GM18517 (cell line): ENCODE results near the gene AGXT2.

Experiments
- ATAC-seq: cut with Tn5 transposase; IDR thresholded peaks from one replicate; pipeline ENCODE4 v1.9.1; 2021; ENCODE audit warnings: mild to moderate bottlenecking, moderate library complexity; ENCODE audit not compliant: unreplicated experiment

The AGXT2 gene

DNA sequence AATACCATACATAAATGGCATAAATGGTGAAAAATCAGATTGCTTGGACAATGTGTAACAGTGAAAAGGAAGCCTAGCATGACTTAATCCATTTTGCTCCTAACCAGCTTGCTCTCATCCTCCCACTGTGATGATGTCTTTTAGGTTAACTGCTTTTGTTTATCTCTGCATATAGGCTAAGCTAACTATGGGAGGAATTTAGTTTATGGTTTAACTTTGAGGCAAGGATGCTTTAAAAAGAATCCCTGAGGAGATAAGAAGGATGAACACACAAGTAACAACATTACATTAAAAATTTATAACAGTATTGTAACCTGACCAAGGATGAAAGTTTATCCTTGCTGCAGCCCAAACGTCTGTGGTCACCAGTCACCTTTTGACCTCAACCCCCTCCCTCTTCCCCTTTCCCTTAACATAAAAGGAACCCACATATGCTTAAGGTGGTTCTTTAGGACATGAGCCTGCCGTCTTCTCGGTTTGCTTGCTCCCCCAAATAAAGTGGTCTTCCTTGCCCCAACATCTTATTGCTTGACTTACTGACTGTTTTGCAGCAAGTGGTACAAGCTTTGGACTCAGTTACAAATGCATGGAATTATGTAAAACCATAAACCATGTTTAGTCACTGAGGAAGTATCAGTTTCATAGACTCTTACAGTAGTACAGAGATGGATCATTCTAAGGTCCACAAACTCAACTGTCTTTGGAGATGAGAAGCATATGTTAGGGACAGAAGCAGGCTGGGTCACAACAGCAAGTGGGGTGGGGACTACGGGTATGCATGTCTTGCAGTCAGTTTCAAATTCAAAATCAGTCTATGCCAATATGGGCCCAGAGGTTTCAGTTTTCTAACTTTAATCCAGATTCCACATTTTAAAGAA is 31.3 kb downstream of the AGXT2 start:
- peak; percentile 76 for ATAC-seq

DNA sequence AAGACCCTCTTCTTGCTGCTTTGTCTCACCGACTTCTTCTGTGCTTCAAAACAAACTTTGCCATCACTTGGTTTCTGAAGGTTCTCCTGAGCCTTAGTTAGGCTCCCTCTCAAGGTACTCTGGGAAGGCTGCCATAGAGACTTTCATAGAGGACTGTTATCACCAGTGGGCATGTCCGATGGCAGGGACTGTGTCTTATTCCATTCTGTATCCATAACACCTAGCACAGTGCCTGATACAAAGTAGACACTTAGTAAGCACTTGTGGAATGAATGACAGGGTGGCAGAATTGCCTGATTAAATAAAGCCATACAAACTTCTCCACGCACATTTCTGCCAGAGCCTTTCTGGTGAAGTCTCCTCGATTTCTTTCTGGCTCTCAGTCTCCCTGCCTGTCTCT is 32.7 kb downstream of the AGXT2 start:
- no peak for ATAC-seq

DNA sequence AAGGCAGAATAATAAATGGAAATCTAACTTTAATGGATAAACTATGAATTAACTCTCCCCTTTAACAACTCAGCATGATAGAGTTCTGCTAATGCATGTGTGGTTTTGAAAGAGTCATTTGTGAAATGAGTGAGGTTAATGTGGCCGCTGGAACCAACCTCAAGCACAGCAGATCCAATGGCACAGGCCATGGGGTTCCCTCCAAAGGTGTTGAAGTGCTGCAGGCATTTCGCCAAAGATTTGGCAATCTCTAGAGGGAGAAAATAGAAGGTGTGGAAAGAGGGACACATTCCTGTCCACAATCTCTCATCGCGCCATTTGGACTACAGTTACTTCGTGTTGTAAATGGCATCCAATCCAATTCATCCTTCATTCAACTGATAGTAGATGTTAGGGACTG is 35.0 kb downstream of the AGXT2 start:
- no peak for ATAC-seq

DNA sequence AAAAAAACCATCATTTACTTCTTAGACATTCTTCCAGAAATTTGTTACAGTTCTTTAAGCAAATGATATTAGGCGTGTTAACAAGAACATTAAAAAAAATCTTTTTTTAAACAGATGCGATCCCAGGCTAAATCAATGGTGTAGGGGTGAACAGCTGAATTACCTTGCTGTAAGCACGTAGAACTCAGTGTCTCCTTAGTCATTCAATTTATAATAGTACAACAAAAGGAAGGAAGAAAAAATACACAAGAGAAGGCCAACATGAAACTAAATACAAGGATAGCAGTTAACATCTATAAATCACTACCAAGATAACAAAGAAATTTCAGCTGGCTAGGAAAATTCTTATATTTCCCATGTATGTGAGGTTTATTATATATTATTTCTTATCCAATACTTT is 35.4 kb downstream of the AGXT2 start:
- ATAC-seq: no peak

DNA sequence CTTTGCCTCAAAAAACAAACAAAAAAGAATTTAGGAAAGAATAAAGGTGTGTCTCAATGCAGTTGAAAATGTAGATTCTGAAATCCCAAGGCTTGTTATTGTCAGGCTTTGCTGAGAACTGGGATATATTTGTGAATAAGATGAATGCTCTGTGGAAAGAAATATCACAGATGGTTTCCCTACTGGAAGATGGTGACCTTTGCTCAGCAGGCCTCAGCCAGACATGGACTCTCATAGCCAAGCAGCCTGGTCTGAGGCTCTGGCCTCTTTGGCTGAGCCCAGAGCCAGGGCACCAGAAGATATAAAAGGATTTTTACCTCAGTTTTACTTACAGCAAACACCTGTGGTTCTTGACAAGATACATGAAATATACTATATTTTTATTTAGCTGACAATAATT is 37.1 kb downstream of the AGXT2 start:
- ATAC-seq: no peak

DNA sequence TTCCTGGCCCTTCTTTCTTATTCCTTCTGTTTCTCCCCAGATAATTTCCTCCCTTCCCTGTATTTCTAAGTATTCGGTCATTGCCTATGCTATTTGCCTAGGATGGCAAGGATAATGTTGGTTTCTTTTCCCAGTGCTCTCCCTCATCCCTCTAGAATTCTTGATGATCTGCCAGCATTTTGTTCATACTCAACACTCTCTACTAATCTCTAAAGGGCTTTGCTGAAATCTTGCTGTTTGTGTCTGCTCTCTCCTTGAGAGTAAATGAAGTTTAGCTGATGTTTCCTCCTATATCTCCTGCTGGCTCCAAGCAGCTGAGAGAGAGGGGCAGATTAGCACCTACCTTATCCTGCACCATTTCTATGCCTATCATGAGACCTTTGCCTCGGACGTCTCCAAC is 38.1 kb downstream of the AGXT2 start:
- ATAC-seq: no peak

DNA sequence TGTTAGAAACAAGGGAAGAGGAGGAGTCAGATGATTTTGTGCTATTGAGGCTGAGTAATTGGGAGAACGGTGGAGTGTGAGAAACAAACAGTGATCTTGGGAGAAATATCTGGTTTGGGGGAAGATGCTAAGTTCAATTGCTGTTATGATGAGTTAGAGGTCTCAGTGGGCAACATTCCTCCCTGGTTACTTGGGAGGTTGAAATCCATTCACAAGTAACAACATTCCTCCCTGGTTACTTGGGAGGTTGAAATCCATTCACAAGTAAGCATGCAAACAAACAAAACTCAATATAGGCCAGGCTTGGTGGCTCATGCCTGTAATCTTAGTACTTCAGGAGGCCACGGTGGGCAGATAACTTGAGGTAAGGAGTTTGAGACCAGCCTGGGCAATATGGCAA is 38.7 kb downstream of the AGXT2 start:
- ATAC-seq: no peak

DNA sequence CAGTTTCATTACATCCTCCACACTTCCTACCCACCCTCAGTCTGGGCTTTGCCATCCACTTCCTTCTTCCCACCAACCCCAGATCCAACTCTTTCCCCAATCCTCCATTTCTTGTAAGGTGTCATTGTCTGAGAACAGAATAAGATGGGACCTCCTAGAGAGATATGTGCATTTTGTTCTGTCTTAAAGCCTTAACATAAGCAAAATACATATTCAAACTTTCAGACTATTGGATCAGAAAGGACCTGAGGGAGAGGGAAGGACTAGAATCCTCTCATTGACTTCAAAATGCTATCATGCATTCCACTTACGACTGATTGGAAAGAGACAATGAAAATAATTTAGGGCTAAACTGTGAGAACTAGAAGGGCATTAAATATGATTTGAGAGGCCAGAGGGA is 43.0 kb downstream of the AGXT2 start:
- ATAC-seq: no peak

DNA sequence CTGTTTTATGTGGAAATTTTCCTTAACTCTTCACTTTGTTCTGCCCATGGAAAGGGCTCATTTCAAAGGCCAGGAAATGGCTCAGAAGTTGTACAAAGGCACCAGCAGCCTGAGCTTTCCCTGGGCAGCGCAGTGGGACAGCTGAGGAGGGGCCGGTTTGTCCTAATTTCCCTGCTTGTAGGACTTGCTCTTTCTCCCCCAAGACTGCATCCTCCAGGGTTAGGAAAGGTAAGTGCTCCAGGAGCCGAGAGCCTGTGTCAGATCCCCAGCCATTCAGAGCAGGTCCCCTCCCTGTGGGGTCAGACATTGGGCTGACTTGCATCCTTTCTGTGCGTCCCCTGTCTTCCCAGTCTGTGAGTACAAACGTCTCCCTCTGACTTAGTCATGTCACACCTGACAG is 43.5 kb downstream of the AGXT2 start:
- no peak for ATAC-seq

DNA sequence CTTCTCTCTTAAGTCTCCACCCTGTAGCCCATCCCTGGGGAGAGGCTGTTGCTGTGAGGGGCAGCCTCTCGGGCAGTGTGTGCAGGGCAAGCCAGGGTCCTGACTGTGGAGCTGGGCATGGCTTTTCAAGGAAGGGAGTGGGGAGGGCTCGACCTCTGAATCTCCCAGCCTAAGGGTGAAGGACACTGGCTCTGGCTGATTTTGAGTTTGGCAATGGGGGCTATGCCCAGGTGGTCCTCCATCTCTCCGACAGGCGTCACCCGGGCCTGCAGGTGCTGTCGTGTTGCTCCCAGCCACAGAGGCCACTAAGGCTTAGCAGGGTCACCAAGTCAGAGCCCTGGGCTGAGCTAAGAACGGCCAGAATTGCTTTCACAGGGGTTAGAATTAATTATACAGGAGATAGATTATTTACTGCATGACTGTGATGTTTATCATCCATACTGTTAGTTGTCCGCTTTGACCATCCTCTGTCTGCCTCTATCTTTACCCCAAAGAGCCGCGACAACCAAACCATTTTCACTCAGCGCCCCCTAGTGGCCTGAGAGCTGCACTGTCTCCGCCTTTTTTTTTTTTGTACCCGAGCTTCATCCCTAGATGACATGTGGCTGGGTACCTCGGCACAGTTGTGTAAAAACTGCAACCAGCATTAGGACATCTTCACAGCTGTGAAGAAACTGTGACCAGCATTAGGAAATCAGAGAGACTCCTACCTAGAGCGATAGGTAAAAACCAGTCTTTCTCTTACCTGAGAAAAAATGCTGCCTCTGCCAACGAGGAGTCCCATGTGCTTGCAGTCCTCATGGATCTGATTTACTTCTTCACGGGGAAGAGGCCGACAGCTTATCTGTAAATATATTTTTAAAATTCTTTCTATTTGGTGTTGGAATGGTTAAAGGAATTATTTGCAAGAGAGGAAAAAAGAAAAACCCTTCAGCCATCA is 44.5 kb downstream of the AGXT2 start:
- ATAC-seq: peak; percentile 81

DNA sequence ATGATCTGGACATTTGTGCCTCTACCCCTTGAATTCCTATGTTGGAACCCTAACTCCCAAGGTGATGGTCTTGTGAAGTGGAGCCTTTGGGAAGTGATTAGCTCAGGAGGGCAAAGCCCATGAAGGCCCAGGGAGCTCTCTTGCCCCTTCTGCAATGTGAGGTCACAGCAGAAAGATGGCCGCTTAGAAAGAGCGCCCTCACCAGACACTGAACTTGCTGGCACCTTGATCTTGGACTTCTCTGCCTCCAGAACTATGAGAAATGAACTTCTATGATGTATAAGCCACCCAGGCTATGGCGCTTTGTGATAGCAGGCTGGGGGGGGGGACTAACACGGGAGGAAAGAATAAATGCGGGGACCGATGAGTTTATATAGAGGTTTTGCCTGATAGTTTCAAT is 45.3 kb downstream of the AGXT2 start:
- no peak for ATAC-seq

DNA sequence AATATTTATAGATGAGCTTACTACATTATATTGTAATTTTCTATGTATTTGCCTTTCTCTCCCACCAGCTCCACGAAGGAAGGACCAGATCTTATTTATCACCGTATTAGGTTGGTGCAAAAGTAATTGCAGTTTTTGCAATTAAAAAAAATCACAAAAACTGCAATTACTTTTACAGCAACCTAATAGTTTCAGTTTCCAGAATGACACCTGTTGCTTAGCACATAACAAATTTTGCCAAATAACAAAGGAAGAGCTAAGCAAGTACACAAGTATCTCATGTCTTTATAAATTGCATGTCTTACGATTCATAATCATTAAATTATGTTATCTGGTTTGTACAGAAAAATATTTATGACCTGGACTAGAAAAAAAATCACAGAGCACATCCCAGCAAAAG is 45.9 kb downstream of the AGXT2 start:
- ATAC-seq: no peak

DNA sequence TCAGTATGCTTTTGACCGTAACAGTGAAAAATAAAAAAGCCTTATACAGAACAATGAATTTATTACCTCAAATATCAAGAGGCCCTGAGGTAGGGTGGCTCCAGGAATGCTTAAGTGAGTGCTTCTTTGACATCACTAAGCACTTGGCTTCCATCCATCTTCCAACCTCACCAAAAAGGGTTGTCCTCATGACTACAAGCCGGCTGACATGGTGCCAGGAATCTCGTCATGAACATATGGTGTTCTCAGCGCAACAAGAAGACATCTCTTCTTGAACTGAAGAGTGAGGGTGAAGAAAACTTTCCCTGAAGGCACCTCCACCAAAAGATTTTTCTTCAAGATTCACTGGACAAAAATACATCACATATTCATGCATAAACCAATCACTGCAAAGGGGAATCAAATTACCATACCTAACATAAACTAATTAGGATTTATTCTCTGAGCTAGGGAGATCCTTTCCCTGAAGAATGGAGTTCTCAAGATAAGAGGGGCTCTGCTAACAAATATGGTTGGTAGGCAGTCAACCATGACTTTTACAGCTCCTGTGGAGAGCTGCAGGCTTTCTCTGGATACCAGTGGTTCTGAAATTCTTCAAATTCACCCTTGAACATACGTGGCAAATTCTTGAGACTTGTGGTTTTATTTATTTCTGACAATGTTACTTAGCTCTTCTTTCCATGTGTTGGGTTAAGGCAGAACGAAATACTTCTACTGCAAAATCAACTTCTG is 49.5 kb downstream of the AGXT2 start:
- ATAC-seq: no peak

DNA sequence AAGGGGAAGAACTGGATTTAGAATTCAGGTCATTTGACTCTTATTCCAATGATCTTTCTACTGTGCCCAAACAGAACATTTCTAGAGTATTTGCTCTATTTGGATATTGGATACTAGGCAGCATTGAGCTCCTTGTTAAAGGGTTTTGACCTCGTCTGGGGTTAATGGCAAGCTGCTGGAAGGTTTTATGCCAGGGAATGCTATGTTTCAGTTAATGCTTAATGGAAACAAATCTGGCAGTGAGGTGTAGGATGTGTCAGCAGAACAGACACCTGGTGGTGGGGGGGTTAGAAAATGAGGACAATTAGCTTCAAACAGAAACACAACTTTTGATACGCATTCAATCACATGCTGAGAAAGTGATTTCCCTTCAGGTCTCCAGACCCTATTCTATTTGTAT is 51.5 kb downstream of the AGXT2 start:
- no peak for ATAC-seq

DNA sequence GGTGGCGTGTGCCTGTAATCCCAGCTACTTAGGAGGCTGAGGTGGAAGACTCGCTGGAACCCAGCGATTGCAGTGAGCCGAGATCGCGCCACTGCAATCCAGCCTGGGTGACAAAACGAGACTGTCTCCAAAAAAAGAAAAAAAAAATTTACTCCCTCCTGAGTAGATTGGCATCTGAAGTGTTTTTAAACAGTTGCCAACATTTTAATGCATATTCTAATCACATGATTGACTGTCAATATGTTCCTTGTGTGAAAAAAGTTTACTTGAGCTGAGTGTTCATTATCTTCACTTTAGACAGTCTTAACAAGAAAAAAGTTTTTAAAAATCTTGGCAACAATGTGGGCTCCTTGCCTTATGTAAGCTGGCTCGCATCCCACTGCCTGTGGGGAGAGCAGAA is 53.8 kb downstream of the AGXT2 start:
- no peak for ATAC-seq

DNA sequence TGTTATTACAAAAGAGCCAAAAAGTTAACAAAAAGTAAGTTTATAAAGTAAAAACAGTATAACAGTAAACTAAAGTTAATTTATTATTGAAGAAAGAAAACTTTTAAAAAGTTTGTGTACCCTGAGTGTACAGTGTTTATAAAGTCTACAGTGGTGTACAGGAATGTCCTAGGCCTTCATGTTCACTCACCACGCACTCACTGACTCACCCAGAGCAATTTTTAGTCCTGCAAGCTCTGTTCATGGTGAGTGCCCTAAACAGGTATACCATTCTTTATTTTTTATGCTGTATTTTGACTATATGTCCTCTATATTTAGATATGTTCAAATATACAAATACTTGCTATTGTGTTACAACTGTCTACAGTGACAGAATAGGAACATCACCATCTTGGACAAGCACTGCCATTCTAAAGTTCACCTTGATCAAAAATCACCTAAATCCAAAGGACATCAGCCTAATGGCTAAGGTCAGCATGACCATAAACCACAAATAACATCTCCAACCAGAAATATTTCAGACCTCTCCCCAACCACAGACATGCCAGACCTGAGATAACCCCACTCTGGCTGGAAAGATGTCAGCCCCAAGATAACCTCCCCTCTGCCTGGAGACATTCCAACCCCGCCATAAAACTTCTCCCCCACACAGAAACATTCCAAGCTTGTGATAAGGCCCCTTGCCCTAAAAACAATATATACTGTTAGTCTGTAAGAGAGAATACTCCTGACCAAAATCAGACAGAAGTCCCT is 56.1 kb downstream of the AGXT2 start:
- ATAC-seq: no peak

DNA sequence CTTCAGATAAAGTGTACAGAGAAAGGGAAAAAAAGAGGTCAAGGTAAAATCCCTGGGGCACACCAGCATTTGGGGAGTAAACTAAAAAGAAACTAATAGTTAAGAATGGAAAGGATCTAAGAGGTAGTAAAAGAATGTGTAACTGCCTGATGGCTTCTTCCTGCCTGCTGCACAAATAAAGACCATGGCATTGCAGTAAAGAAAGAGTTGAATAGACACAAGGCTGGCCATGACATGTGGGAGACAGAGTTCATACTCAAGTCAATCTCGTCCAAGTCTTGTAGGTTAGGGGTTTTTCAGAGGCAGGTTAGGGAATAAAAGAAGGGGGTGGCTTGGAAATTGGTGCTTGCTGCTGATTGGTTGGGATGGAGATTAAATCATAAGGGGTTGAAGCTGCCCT is 60.8 kb downstream of the AGXT2 start:
- ATAC-seq: no peak

DNA sequence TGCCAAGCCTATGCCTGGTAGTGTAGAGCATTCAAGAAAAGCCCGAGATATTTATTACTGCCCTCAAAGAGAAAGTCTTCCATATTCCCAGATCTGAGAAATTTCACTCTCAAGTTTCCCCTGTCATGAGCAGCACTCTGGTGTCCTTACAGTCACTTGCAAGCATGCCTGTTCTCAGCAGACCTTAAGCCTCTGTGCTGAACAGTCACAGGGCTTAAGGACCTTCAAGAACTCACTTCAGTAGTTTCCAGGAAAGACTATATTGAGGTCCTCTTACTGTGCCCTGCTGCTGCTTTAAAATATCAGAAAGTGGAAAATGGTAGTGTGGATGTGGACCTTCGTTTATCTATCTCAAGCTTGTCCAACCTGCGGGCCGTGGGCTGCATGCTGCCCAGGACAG is 64.9 kb downstream of the AGXT2 start:
- ATAC-seq: no peak

DNA sequence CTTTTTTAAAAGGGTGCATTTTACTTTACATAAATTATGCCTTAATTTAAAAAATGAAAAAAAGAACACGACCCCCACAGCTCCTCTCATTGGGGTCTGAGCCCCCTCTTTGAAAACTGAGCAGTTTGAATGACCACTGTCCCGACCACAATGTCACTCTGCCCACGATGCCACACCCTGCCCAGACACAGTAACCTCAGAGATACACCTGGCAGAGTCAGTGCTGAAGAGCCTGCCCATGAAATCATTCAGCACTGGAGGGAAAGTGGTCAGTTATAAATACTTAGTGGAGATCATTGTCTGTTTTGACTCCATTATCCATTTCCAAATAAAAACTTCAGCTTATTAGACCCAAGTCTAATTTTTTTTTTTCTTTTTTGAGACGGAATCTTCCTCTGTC is 69.1 kb downstream of the AGXT2 start:
- peak; percentile 55 for ATAC-seq

DNA sequence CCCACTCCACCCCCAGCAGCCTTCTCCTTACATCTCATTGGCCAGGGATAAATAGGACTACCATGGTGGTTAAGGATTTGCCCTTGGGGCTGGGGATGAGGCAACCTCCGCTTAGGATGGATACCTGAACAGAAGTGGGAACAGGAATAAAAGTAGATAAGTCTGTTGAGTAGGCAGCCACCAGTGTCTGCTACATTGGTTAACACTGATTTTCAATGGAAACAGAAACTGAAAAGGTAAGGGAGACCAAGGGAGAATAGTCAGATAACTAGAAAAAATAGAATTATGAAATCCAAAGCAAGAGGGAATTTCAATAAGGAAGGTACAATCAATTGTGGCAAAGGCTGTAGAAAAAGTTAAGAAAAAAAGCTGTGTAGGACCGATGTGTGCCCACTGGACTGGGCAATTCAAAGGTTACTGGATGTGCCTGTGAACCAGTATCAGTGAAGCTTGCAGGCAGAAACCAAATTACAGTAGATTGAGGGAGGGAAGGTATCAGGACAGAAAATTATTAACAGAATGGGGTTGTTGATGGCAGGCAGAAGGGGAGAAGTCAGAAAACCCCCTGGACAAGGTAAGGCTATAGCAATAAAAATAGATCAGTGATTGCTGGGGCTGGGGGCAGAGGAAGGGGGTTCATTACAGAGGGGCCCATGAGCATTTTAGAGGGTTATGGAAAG is 69.7 kb downstream of the AGXT2 start:
- peak; percentile 95 for ATAC-seq
